Hippocampal formation (tissue), 2 donors: Measurements from ENCODE around the gene ZNF219.

Source experiments
- DNase-seq, 2 donors: peaks; one replicate each; lab custom pipeline; 2025; lab: John Stamatoyannopoulos, UW

ZNF219 gene

GRCh38 chr14:21069388-21070082 lies 28.9 kb downstream of the ZNF219 start:
- DNase-seq: peak; percentile 68 to 78

GRCh38 chr14:21068521-21069387 lies 29.7 kb downstream of the ZNF219 start:
- peak; percentile 40 to 57 for DNase-seq

- no peak for DNase-seq
Observed at GRCh38 chr14:21066882-21067502, 31.5 kb downstream of the ZNF219 start.

GRCh38 chr14:21063479-21063878 lies 35.0 kb downstream of the ZNF219 start:
- DNase-seq: no peak

- no peak for DNase-seq
Observed at GRCh38 chr14:21061347-21061668, 37.1 kb downstream of the ZNF219 start.

GRCh38 chr14:21060614-21061346 lies 37.7 kb downstream of the ZNF219 start:
- DNase-seq: no peak

- DNase-seq: peak in 1 of 2 donors; percentile 16
Observed at GRCh38 chr14:21059842-21060613, 38.4 kb downstream of the ZNF219 start.

- DNase-seq: no peak
Observed at GRCh38 chr14:21058903-21059302, 39.6 kb downstream of the ZNF219 start.

GRCh38 chr14:21057803-21058675 lies 40.4 kb downstream of the ZNF219 start, which contains the start of gene RNASE8:
RNASE8 (plus strand) TSS chr14:21057822; CDS start chr14:21057893, 71 bp downstream.
- no peak for DNase-seq

- no peak for DNase-seq
Observed at GRCh38 chr14:21056520-21057163, 41.8 kb downstream of the ZNF219 start.

GRCh38 chr14:21055432-21056117 lies 42.9 kb downstream of the ZNF219 start:
- DNase-seq: no peak

GRCh38 chr14:21054768-21055145 lies 43.7 kb downstream of the ZNF219 start:
- no peak for DNase-seq

- no peak for DNase-seq
Observed at GRCh38 chr14:21054123-21054767, 44.2 kb downstream of the ZNF219 start.

- DNase-seq: no peak
Observed at GRCh38 chr14:21053184-21054122, 45.0 kb downstream of the ZNF219 start.

- no peak for DNase-seq
Observed at GRCh38 chr14:21050597-21050996, 47.9 kb downstream of the ZNF219 start.

GRCh38 chr14:21049271-21049673 lies 49.2 kb downstream of the ZNF219 start:
- DNase-seq: no peak

- DNase-seq: no peak
Observed at GRCh38 chr14:21048638-21049037, 49.8 kb downstream of the ZNF219 start.

- DNase-seq: no peak
Observed at GRCh38 chr14:21047378-21047781, 51.1 kb downstream of the ZNF219 start.
